Spleen (tissue), 7 donors: ENCODE results near the gene PLEKHO1.

Source experiments
- CTCF ChIP-seq, 11 experiments: fragments of 200-600 bp in 7 of 11; fragments of 450-650 bp in 4 of 11; sonication (generic) in 4 of 11; IDR thresholded peaks in 8 of 11; conservative IDR thresholded peaks in 3 of 11; 1 replicate in 7 of 11; 2 replicates in 4 of 11; pipeline versions ENCODE4 v1.4.0 to v1.8.0; 2016 to 2021; ENCODE audit warnings: antibody characterized with exemption in 11 of 11, inconsistent platforms in 4 of 11, mild to moderate bottlenecking in 1 of 11
- POLR2A ChIP-seq, 3 donors: fragments of 450-650 bp; IDR thresholded peaks; one replicate each; pipeline ENCODE4 v1.5.1; 2017; ENCODE audit warnings: antibody characterized with exemption in 3 of 3, mild to moderate bottlenecking in 1 of 3
- POLR2AphosphoS5 ChIP-seq, 3 donors: sonication (generic); formaldehyde crosslinking; IDR thresholded peaks; one replicate each; pipeline ENCODE4 v1.5.1; 2017; ENCODE audit warnings: antibody characterized with exemption in 3 of 3
- donor health status: DM: no; HTN: no; CAD: no; lungs with moderate emphysema.
- donor health status: DM: no; HTN: no; CAD: no.
- donor health status: DM: no; HTN: no; CAD: no.

DNA sequence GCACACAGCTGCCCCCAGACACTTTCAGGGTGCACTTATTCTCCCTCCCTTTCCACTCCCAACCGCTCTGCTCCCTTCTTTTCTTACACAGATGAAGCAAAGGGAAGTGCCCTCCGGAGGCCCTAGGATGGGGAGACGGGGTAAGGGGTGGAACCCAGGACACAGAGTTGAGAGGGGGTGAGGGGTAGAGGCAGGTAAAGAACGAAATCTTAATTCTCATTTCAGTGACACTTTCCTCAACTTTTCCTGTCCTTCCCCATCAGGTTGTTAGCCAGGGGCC lies 12.8 kb downstream of the PLEKHO1 start:
- TF ChIP-seq POLR2A (IDR thresholded peaks at IDR 0.05) (no peak), CTCF (IDR thresholded peaks at IDR 0.05 in 8 of 11, conservative IDR thresholded peaks at IDR 0.05 in 3 of 11) (no peak), POLR2AphosphoS5 (IDR thresholded peaks at IDR 0.05) (no peak)
